Activated CD8-positive, alpha-beta memory T cell treated with anti-CD3 and anti-CD28 coated beads for 4 hours (primary cell): ENCODE results near the gene KMT2D.

ENCODE experiments used
- DNase-seq, 2 donors: peaks; one replicate each; pipeline ENCODE4 v3.0.0-alpha.2; 2020; ENCODE audit warnings: low read depth in 2 of 2

The KMT2D gene

GRCh38 chr12:49052451-49053208, 8.0 kb downstream of the KMT2D start:
- DNase-seq, result no peak

- DNase-seq, result no peak
Measured at GRCh38 chr12:49051777-49052438, 8.7 kb downstream of the KMT2D start.

- DNase-seq, result no peak
Measured at GRCh38 chr12:49051373-49051764, 9.2 kb downstream of the KMT2D start.

GRCh38 chr12:49050507-49051372, 9.9 kb downstream of the KMT2D start:
- DNase-seq, result no peak

GRCh38 chr12:49049566-49050224, 10.9 kb downstream of the KMT2D start:
- DNase-seq, result no peak

GRCh38 chr12:49048953-49049352, 11.6 kb downstream of the KMT2D start:
- DNase-seq, result no peak

- no peak for DNase-seq
Measured at GRCh38 chr12:49046129-49046895, 14.3 kb downstream of the KMT2D start.

- DNase-seq, result no peak
Measured at GRCh38 chr12:49044660-49045059, 15.9 kb downstream of the KMT2D start.

GRCh38 chr12:49043856-49044258, 16.7 kb downstream of the KMT2D start:
- DNase-seq, result peak; percentile 50 to 54

GRCh38 chr12:49043241-49043640, 17.4 kb downstream of the KMT2D start:
- DNase-seq, result no peak

GRCh38 chr12:49041881-49042484, 18.6 kb downstream of the KMT2D start:
- DNase-seq, result no peak

- DNase-seq, result no peak
Measured at GRCh38 chr12:49041036-49041880, 19.3 kb downstream of the KMT2D start.

- DNase-seq, result no peak
Measured at GRCh38 chr12:49040364-49040855, 20.2 kb downstream of the KMT2D start.

GRCh38 chr12:49039421-49040363, 20.9 kb downstream of the KMT2D start:
- DNase-seq, result no peak

- DNase-seq, result no peak
Measured at GRCh38 chr12:49038291-49038955, 22.2 kb downstream of the KMT2D start.

GRCh38 chr12:49037947-49038237, 22.7 kb downstream of the KMT2D start:
- DNase-seq, result no peak

GRCh38 chr12:49037111-49037946, 23.3 kb downstream of the KMT2D start:
- DNase-seq, result no peak
